GM12875 (cell line): Measurements from ENCODE around the gene MTHFSD.

Source experiments
- H3K4me3 ChIP-seq: one replicate; pipeline ENCODE4 v1.5.1; 2011; ENCODE audit warnings: low read depth, low read length, control low read depth
- TF ChIP-seq, protein P1 (sequence below): IDR thresholded peaks from 2 replicates; pipeline ENCODE4 v1.5.1; 2011; ENCODE audit warnings: low read depth, mild to moderate bottlenecking, control low read depth, inconsistent platforms, low read length, moderate library complexity, borderline replicate concordance; ENCODE audit not compliant: insufficient read depth

MTHFSD gene

DNA sequence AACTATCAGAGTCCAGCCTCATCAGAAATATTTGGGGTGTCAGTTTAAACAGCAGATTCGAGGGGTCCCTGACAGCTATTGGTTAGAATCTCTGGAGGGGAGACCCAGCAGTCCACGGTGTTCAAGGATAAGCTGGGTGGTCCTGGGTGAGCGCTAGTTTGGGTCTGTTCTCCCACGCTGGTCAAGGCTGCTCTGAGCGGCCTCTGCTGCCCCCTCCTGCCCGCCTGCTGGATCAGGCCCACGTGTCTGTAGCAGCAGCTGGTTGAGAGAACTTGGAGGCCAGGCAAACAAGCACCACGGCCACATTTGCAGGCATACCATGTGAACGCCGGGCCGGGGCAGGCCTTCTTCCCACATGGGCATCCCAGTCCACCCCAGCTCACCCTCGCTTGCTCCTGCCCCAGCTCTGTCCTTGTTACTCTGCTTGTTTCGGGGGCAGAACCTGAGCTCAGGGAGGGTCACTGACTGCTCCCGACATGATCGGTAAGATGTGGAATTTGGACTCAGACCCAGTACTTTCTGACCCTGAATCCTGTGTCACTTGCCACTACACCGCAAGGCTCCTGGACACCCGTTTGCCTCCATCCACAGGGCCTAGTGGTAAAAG, 37.3 kb downstream of the MTHFSD start:
- no peak overlapping the region for H3K4me3 ChIP-seq
- TF ChIP-seq, protein P1, sequence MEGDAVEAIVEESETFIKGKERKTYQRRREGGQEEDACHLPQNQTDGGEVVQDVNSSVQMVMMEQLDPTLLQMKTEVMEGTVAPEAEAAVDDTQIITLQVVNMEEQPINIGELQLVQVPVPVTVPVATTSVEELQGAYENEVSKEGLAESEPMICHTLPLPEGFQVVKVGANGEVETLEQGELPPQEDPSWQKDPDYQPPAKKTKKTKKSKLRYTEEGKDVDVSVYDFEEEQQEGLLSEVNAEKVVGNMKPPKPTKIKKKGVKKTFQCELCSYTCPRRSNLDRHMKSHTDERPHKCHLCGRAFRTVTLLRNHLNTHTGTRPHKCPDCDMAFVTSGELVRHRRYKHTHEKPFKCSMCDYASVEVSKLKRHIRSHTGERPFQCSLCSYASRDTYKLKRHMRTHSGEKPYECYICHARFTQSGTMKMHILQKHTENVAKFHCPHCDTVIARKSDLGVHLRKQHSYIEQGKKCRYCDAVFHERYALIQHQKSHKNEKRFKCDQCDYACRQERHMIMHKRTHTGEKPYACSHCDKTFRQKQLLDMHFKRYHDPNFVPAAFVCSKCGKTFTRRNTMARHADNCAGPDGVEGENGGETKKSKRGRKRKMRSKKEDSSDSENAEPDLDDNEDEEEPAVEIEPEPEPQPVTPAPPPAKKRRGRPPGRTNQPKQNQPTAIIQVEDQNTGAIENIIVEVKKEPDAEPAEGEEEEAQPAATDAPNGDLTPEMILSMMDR: peak; percentile 73

DNA sequence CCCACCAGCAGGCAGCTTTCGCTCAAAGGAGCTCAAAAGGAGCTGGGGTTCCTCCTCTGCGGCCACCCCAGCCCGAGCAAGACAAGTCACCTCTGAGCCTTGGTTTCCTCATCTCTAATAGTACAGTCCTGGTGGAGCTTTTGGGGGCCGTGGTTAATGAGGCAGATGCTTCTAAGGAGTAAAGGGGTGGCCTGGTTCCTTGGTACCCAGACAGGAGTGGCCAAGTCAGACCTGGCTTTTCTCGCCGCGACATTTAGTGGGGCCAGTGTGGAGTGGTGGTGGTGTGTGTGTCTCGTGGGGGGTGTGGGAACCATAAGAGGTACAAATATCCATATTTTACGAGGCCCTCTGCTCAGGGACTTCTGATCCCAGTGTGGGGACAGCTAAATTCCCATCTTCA, 38.0 kb downstream of the MTHFSD start:
- H3K4me3 ChIP-seq: no peak overlapping the region
- TF ChIP-seq, protein P1: no peak

DNA sequence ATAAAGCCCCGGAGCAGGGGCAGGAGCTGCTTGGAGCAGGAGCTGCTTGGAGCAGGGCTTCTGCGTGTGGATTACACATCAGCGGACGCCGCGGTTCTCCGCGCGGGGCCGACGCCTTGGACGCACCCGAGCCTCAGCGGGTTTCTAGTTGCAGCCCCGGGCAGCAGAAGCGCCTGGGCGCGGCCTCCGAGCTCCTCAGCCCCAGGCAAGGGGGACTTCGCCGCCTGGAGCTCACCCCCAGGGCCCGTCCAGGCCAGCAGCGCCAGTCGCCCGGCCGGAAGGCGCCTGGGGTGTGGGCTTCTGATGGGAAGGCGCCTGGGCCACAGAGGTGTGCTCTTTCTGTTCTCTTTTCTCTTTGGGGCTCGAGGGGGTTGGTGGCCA, 38.4 kb downstream of the MTHFSD start:
- no peak overlapping the region for H3K4me3 ChIP-seq
- TF ChIP-seq, protein P1: no peak

DNA sequence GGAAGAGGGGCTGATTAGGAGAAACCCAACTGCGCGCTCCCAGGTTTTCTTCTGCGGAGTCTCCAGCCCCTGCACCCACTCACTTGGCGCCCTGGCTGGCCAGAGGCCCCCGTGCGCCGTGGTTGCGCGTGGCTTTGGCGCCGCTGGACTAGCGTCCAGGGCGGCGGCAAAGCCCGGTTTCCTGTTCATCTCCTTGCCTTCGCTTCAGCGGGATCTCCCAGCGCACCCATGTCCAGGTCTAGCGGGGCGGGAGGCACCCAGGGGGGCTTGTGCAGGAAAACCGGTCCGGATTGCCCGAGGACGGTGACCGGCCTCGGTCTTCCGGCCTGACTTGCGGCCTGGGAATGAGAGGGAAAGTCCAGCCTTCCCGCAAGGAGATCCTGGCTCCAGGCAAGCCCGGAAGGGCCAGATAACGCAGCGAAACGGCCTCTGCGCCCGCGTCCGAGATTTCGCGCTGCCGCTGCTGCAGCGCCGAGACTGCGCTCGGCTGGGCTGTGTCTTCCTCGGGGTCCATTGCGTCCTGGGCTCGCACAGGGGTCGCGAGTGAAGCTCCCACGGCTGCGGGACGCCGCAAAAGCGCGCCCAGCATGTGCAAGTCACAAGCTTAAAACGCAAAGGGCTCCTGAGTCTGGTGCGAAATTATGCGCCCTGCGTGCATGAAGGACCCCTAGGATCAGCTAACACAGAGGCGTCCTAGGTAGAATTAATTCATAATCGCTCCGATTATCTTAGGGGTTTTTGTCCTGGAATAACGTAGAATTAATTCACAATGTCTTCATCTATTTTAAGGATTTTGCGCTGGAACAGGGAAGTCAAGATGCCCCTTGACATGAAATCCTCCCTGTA, 39.0 kb downstream of the MTHFSD start:
- TF ChIP-seq, protein P1: no peak
- no peak overlapping the region for H3K4me3 ChIP-seq

DNA sequence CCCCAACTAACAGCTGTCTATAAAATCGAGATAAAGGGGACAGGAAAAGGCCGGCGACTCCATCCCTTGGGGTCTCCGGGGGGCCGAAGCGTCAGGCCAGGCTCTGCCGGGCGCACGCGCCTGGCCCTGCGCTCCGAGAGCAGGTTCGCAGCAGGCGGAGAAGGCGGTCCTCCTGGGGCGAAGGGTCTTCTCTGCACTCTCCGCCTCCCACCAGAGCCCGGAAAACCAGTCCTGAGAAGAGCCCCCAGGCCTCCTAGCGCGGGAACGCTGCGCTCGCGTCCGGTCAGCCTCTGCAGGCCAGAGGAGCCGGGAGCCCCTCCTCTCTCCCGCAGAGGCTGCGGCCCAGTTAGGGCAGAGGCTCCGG, 39.6 kb downstream of the MTHFSD start:
- no peak overlapping the region for H3K4me3 ChIP-seq
- TF ChIP-seq, protein P1: no peak

DNA sequence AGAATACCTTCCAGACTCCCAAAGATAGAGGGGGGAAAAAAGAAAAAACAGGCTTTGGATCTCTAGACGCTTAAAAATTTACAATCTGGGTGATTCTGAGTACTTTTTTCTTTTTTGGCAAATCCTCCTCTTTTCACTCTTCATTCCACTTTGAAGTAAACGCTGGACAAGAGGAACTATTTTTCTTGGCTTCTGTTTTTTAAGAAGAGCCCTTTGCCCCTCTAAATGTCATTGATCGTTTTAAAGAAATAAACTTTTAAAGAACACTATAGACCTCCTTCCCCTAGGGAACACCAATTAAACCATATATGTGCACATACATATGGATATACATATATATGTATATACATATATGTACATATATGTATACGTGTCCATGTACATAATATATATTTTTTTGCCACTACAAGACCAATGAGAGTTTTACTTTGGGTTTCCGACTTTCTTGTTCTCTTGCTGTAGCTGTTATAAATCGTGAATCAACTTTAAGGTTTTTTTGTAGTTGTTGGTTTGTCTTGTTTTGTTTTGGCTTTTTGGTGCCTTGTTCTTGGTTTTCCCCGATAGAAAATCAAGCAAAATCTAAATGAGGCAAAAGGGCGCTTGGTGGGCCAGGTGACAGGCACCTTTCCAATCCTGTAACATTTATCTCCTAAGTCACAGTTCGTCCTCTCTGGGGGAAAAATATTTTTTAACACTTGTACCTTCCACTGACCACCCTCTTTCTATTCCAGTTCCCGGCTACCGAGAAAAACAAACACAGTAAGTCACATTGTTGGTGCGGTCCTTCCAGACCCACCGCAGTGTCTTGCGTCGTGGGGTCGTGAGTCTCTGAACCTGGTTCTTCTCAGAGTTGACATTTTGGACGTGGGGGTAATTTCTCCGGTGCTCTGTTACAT, 40.3 kb downstream of the MTHFSD start:
- no peak overlapping the region for H3K4me3 ChIP-seq
- TF ChIP-seq, protein P1: no peak
